HG03045 (cell line): Measurements from ENCODE around the gene GPR153.

Experiments used
- ATAC-seq: cut with Tn5 transposase; IDR thresholded peaks from one replicate; pipeline ENCODE4 v1.9.1; 2021; ENCODE audit warnings: mild to moderate bottlenecking, moderate library complexity; ENCODE audit not compliant: unreplicated experiment

GPR153 gene

DNA sequence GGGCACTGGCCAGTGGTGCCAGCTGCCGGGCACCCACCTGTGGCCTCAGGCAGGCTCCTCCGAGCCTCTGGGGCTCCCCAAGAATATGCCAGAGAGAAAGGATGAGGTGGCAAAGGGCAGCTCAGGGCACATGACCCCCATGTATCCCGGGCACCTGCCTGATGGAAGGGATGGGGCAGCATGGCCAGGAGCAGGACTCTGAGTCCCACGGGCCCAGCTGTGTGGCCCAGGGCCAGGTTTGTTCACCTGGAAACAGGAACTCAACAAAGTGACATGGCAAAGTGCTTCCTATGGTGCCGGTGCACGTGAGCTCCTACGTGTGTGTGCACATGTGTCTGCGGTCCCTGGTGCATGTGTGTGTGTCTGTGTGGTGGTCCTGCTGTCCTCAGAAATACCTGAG is 9.5 kb upstream of the GPR153 start:
- ATAC-seq, result no peak

DNA sequence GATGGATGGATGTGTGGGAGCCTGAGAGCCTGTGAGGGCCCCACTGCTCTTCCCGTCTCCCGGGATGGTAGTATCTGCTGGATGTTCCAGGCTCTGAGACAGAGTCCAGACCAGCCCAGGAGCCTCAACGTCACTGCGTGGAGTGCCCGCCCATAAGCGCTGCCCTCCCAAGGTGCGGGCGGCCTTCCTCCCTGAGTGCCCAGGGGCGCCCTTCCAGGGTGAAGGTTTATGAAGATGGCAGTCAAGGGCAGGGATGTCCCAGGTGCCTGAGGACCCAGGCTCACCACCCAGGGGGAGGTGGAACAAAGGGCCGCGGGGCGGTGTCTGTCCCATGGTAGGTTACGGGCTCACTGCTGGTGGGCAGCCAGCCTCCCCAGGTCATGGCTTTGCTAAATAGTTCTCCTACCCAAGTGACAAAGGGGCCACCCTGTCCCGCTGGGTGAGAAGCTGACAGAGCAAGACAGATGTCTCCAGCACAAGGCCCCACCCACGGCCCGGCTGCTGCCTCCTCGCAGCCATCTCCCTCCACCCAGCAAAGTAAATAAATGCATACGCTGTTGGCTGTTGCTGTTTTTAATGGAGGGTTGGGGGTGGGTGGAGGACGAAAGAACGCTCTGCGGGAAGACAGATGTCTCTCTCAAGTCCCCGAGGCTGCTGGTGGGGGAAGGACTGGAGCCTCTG is 9.0 kb upstream of the GPR153 start:
- ATAC-seq, result no peak

DNA sequence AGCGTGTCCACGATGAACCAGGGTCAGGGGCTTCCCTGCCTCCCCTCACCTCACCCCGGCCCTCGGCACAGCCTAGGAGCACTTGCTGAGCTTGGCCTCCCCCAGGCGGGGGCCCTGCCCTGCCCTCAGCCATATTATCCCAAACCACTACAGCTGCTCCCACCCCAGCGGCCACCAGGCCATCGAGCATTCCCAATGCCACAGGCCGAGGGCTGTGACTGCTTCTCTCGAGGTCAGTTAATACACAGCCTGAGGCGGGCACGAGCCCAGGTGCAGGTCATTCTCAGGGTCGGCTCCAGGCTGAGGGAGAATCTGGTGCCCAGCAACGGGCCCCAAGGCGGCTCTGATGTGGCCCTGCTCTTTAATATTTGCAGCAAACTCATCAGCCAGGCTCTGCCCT is 8.4 kb upstream of the GPR153 start:
- ATAC-seq, result no peak

DNA sequence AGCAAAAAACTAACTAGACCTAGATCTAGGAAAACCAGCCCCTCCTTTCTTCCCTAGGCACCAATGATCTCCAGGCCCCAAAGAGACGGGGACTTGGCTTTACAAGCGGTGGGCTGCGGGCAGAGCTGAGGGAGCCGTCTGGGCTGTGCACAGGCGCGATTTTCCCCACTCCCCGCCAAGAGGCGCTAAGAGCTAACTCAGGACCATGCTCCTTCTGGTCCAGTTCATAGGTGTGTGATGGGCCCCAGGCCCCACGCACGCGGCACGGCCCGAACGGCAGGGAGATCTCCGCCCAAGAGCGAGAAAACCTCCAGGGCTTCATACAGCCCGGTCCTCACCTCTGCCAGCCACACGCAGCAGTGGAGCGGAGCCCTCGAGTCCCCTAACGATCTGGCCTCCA is 7.5 kb upstream of the GPR153 start:
- ATAC-seq, result no peak

DNA sequence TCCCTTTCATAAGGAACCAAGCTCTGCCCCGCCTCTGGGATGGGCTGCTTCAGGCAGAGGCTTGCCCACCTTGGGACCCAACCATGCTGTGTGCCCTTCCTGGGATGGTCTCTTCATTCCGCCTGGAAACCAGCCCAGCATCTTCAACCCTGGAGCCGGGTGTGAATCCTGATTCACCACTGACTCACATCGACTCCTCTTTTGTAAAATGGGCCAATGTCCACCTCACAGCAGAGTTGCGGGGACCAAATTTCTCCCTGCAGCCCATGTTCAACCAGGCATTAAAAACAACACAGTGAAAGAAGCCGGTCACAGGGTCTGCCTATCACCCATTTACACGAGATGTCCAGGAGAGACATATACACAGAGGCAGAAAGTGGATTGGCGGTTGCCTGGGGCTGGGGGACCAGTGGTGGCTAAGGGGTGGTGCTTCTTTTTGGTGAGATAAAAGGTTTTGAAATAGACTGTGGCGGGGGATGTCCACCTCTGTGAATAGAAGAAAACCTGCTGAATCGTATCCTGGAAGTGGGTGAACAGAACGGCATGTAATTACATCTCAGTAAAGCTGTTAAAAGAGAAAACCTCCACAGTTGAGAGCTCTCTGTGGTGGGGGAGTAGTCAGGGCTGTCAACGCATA is 6.9 kb upstream of the GPR153 start:
- ATAC-seq, result no peak

DNA sequence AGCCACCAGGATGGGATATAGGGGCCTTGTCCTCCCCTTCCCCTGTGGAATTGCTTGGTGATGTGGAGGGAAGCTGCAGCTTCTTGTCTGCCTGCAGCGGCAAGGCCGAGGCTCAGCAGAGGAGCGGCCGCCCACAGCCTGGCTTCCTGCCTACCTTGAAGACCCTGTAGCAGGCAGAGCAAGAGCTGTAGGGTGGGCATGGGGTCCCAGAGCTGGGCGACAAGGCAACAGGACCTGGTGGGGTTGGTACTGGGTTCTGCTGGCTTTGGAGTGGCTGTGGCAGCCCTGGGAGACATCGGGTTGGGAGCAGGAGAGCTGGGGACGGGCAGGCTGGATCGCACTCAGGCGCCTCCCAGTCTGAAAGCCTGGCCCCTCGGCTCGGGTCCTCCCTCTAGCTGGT is 5.7 kb upstream of the GPR153 start:
- ATAC-seq, result no peak

DNA sequence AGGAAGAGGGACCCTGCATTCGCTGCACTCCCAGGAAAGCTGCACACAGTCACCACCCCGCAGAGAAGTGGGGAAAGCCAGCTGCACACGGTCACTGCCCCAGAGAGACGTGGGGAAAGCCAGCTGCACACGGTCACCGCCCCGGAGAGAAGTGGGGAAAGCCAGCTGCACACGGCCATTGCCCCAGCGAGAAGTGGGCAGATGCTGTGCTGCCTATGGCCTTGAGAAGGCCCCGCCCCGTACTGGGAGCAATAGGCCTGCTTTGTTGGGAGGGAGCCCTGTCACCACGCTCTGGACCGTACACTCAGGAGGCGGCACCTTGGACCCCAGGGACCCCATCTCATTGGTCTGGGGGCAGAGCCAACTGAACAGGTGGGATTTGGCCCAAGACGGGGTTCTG is 4.3 kb upstream of the GPR153 start:
- ATAC-seq, result no peak

DNA sequence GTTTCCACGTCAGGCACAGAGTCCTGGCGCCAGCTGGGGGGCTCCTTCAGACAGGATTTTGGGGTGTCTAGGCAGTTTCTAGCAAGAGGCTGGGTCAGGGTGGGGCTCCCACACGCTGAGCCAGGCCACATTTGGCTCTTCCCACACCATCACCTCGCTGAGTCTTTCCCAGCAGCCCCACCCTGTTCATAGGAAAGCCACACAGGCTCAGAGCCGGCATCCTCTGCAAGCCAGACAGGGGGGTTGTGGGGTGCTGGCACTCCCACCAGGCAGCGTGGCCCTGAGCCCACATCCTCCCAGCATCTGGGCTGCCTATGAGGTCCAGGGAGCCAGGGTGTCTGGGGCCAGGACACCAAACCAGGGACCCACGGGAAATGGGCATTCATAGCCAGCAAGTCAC is 2.8 kb upstream of the GPR153 start:
- ATAC-seq, result no peak

DNA sequence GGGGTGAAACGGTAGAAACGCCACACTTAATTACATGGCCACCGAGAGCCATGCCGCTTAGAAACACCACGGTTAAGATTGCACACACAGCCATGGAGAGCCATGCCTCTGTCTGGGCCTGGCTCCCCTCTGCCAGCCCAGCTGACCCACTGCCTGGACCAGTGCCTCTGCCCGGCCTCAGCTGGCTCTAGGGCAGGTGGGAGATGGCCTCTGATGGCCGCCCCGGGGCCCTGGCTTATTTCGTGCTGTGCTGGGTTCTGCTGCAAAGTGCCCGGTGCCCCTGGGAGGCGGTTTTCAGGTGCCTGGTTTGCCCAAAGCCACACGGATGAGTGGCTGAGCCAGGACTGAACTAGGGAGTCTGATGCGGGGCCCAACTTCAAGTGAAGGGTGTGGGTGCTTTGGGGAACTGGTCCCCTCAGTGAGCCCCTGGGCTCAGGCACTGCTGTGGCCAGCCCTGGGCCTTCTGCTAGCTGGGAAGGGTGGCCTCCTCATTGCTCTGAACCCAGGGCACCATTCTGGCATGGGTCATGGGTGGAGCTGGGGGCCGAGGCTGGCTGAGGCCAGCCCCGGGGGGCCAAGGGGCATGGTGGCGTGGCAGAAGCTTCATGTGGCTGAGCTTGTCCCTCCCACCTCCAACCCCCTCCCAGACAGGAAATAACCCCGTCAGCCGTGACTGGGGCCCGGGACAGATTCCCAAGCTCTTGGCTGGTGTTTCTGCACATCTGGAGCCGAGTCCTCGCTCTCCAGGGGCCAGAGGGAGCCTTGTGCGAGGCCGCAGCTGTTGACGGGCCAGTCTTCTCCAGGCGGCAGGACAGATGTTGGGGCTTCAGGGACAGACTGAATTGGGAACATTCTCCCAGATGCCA is 1.9 kb upstream of the GPR153 start:
- no peak for ATAC-seq

DNA sequence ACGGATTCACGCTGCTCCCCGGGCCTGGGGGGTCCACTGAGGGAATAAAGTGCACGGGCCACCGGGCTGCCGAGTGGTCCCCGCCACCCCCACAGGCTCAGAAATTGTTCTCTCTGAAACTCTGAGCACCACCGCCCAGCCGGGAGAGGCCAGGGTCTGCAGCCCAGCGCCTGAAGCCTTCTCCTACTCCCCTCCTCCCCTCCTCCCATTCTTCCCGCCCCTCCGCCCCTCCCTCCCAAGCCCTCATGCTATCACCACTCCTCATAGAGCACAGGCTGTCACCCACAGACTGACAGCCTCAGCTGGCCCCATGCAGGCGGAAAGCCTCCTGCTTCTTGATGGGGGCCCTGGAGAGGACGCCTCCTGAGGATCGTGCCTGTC is 707 bp upstream of the GPR153 start:
- ATAC-seq, result no peak

DNA sequence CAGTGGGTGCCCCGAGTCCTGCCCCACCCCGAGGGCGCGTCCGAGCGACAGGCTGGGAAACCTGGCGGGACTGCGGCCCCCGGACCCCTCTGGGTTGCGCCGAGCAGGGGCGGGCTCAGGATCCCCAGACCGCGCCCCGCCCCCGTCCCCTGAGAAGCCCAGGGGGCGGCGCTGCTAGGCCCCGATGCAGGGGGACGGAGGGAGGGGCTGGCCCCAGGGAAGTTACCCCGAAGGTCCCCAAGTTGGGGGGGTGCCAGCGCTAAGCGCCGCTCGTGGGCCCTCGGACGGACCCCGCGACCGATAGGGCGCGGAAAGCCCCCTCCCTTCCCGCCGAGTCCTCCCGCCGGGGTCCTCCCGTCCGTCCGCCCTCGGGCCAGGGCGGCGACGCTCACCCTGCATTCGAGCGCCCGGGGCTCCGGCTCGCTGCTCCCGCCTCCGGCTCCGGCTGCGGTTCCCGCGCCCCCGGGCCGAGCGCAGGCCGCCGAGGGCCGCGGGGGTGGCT is 414 bp downstream of the GPR153 start:
- ATAC-seq, result no peak

DNA sequence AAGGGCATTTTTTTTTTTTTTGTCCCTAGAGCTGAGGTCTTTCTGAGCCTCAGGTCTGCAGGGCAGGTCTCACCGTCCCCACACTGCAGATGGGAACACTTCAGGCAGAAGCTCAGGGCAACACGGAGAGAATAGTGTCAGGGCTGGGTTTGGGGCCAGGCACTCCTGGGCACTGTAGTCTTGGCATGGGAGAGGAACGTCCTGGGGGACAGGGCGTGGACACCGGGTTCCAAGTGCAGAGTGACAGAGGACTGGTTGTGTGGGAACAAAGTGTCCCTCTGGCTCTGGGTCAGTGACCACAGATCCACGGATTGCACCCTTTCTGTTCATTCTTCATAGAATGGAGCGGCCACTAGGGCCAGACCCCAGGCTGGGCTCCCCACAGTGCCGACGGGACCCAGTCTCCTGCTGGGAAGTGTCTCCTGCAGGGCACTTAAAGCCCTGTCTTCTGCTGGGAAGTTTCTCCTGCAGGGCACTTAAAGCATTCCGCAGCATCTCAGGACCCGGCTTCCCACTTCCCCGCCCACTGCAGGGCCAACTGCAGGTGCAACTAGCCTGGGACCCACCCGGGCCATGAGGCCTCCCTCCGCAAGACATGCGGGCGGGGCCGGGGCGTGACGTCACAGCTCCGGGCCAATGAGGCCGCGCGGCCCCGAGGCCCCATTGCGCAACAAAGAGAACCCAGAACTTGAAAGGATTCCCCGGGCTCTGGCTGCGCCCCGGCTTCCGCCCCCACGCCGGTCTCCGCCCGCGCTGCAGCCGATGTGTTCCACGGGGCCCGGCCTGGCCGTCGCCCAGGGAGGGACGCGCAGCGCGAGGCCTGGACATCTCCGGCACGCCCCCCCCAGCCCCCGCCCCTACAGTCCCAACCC is 1.2 kb downstream of the GPR153 start:
- no peak for ATAC-seq

DNA sequence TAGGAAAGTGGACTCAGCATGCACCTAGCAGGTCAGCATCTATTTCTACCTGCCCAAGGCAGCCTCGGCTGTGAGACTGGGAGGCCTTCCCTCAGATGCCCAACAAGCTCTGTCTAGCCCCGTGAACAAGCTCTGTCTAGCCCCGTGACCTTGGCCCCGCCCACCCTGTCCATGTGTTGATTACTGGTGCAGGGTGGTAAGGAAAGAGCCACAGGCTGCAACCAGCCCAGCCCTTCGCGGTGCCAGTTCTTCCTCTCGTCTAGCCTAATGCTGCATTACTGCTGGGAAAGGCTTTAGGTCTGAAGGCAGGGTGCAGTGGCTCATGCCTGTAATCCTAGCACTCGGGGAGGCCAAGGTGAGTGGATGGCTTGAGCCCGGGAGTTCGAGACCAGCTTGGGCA is 2.2 kb downstream of the GPR153 start:
- no peak for ATAC-seq

DNA sequence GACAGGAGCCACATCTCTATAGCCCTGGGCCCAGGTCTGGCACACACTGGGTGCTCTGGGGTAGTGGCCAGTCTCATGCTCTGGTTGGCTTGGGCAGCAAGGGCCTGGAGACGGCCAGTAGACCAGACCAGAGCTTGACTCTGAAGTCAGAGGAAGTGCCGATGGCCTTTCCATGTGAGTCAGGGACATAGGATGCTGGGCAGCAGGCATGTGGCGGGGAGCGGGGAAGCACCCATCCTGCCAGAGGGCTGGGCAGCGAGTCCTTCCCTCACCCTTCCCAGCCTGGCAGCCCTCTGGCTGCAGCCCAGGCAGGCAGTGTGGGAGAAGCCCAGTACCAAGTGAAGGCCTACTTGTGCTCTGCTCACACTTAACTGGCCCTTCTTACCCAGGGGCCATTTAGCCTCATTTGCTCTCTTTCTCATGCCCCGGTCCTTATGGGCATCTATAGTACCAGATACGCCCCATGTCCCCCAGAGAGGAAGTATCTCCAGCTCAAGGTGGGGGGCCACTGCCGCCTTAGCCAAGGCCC is 3.3 kb downstream of the GPR153 start:
- no peak for ATAC-seq

DNA sequence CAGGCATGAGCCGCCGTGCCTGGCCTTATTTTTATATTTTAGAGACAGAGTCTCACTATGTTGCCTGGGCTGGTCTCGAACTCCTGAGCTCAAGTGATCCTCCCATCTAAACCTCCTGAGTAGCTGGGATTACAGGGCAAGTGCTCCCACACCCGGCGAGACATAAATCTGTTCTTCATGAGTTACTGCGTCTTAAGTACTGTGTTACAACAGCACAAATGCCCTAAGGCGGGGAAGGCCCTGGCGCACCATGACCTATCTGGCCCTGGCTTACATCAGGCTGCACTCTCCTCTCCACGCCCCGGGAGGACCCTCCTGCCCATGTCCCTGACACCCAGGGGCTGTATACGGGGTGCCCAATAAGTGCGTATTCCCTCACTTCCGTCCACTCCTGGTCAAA is 4.3 kb downstream of the GPR153 start:
- ATAC-seq, result no peak

DNA sequence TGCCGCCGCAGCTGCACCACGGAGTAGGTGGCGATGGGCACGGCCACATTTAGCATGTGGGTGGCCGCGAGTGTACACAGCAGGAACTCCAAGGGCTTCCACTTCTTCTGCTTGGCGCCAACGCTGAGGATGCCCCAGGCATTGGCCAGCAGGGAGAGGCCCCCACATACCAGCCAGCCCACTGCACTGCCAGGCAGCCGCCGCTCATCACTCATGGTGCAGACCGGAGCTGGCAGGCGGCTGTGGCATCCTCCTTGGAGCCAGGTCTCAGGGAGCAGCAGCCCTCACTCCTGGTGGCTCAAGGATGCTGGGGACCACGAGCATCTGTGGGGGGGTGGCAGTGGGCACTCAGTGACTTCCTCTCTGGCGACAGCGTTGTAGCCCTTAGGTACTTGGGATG is 6.2 kb downstream of the GPR153 start:
- ATAC-seq, result no peak

DNA sequence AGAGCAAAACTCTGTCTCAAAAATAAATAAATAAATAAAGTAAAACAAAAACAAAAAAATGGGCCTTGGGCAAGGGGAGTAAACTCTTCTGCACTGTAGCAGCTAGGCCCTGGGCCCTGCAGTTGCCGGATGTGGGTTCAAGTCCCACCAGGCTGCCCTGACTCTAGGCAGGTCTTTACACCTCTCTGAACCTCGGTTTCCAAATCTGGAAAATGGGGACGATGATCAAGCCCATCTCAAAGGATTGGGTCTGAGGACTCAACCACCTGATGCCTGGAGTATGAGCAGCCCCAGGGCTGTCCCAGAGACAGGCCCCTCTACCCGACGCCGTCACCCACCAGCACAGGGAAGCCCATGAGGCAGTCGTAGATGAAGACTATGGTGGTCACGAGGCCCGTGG is 7.5 kb downstream of the GPR153 start:
- ATAC-seq, result no peak

DNA sequence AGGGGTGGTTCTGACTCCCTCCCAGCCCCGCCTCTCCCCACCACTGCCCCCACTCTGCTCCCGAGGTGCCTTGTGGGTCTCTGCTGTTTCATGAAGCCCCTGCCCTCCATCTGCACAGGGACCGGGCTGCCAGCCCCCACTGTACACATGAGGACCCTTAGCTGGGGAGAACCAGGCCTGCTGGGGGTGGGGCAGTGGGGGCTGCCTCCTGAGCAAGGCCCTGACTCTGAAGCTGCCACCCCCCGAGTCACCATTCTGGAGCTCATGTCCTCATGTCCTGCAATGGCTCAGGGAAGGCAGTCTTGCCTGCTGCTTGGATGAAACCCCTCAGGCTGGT is 8.6 kb downstream of the GPR153 start:
- ATAC-seq, result no peak

DNA sequence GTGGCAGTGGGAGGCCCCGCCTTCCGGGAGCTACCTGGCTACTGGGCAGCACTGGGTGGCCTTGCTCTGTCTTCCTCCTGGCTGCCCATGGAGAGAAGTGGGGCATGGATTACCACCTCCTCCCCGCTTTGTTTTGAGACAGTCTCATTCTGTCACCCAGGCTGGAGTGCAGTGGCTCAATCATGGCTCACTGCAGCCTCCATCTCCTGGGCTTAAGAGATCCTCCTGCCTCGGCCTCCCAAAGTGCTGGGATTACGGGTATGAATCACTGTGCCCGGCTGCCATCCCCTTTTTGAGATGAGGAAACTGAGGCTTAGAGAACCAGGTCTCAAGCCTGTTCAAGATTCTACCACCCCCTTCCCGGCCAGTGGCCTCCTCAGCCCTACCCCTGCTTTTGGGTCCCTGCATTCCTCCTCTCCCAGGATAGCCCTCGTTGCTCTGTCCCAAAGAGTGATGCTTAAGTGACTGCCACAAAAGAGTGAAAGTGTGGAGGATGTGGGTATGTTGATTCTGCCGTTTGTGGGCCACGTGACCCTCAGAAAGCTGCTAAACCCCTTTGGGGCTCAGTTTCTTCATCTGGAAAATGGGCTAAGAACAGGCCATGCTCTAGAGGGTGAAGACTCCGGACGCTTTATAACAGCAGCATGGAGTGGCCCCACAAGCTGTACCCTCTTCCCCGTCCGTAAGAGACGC is 9.1 kb downstream of the GPR153 start:
- no peak for ATAC-seq

DNA sequence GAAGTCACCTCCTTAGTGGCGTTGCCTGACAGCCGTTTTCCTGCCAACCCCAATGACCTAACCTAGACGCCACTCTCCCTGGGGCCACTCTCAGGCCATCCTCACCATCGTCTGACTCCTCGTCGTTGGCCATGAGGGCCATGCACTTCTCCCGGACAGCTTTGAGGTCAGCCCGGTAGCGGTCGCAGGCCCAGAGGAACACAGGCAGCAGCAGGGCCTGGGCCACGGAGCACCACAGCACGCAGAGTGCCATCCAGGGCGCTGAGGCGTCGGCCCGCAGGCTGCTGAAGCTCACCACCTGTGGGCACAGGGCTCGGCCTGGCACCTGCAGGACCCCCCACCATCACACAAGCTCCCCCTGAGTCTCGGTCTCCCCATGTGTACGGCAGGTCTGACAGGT is 9.7 kb downstream of the GPR153 start:
- ATAC-seq, result no peak
